ENCODE data around the gene AP2S1.
"Not testable (repeated sequence)": the region's sequence is repeated elsewhere in the genome, so short reads cannot be mapped to it uniquely, and the experiment has no call there.

The AP2S1 gene

DNA sequence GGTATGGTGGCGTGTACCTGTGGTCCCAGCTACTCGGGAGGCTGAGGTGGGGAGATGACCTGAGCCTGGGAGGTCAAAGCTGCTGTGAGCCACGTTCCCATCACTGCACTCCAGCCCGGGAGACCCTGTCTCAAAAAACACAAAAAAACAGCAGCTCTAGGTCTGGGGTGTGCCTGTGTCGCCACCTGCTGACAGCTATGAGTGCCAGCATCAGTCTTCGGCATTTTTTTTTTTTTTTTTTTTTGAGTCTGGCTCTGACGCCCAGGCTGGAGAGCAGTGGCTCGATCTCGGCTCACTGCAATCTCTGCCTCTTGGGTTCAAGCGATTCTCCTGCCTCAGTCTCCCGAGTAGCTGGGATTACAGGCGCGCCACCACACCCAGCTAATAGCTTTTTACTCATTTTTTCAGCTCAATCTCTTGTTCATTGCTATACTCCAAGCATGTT is 10.1 kb downstream of the AP2S1 start:
- no peak for DNase-seq

DNA sequence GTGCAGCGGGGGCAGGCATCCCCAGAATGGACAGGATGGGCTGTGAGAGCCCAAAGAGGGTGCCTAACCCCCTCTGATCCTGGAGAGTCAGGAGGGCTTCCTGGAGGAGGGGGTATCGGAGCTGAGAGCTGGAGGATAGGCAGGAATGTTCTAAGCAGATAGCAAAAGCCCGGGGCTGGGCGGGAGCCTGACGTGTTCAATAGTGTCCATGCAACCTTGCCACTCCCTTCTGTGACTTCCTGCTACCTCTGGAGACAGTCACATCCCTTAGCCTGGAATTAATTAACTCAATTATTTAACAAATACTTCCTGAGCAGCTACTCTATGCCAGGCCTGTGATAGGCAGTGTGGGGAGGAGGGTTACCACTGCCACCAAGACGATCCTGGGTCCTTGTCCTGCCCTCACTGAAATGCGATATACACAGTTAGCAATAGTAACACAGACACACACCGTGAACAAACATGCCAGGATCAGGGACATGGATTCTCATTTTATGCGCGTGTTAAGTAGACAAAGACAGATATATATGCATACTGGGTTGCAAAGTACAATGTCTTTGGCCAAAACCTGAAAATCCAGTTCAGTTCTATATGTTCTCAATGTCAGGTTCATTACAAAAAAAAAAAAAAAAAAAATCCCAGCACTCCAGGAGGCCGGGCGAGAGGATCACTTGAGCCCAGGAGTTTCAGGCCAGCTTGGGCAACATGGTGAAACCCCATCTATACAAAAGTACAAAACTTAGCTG is 10.7 kb downstream of the AP2S1 start:
- DNase-seq, result no peak

- no peak for DNase-seq
These were observed 12.5 kb downstream of the AP2S1 start for GRCh38 chr19:46838160-46838559.

DNA sequence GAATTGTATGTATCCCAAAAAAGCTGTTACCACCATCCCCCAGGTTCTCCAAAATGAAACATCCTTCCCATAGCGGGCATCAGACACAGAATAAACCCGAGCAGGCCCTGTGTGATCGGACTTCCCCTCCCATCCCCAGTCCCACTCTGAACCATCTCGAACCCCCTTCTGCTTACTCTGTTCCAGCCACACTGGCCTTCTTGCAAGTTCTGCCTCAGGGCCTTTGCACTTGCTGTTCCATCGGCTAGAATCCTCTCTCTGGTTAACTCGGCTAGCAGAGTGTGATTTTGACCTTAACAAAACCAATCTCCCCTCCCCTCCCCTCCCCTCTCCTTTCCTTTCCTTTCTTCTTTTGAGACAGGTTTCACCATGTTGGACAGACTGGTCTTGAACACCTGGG is 15.7 kb downstream of the AP2S1 start:
- DNase-seq, result no peak

GRCh38 chr19:46834121-46834520 is 16.5 kb downstream of the AP2S1 start:
- DNase-seq, result no peak

- DNase-seq, result no peak
These were observed 19.8 kb downstream of the AP2S1 start for GRCh38 chr19:46830864-46831263.

GRCh38 chr19:46828484-46828883 is 22.2 kb downstream of the AP2S1 start:
- no peak for DNase-seq

DNA sequence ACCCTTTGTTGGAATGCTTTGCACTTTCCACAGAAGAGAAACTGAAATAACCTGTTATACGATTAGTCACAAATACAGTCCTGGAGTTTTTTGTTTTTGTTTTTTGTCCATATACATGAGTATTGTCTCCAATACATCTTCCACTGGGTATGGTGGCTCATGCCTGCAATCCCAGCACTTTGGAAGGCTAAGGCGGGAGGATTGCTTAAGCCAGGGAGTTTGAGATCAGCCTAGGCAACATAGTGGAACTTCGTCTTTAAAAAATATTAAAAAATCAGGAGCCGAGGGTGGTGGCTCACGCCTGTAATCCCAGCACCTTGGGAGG is 25.0 kb downstream of the AP2S1 start:
- no peak for DNase-seq

DNA sequence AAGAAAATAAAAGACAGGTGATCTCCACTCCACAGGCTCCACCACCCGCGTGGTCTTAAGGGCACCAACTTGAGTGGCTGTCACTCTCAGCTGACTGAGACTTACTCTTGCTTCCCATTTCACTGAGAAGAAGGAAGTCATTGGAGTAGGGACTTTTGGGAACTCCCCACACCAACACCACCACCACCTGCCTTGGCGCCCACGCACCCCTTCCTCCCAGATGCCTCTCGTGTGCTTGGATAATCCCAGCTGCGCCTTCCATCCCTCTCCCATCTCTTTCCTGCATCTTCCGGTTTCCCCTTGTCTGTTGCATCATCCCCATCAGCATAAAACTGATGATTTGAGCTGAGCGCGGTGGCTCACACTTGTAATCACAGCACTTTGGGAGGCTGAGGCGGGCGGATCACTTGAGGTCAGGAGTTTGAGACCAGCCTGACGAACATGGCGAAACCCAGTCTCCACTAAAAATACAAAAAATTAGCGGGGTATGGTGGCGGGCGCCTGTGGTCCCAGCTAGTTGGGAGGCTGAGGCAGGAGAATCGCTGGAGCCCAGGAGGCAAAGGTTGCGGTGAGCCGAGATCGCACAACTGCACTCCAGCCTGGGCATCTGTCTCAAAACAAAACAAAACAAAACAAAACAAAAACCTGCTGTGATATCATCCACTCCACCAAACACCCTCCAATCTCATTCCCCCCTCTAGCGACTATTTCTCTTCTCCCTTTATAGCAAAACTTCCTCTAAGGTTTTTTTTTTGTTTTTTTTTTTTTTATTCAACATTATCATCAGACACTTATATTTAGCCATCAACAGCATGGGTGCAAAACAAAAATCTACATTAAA is 25.5 kb downstream of the AP2S1 start:
- DNase-seq, result no peak

DNA sequence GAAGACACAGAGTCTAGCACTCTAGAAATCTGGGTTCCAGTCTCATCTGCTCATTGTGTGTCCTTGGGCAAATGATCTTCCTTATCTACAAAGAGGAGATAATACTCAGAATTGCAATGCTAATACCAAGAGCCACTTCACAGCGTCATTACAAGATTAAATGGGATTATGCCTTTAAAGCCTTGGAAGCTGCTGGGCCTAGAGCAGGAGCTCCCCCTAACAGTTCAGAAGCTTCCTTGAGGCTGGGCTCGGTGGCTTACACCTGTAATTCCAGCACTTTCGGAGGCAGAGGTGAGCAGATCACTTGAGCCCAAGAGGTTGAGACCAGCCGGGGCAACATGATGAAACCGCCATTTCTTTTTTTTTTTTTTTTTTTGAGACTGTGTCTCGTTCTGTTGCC is 27.6 kb downstream of the AP2S1 start:
- DNase-seq, result no peak

DNA sequence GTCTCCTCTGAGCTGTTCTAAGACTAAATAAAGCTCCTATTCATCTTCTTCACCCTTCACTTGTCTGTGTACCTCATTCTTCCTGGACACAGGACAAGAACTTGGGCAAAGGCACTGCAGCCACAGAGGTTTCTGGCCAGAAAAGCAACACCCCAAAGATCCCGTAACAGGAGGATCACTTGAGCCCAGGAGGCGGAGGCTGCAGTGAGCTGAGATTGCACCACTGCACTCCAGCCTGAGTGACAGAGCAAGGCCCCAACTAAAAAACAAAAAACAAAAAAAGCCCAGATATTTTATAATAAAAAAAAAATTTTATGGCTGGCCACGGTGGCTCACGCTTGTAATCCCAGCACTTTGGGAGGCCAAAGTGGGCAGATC is 28.2 kb downstream of the AP2S1 start:
- not testable (repeated sequence) for DNase-seq

GRCh38 chr19:46821512-46822409 is 28.9 kb downstream of the AP2S1 start:
- no peak for DNase-seq

- no peak for DNase-seq
These were observed 31.8 kb downstream of the AP2S1 start for GRCh38 chr19:46818812-46819211.

DNA sequence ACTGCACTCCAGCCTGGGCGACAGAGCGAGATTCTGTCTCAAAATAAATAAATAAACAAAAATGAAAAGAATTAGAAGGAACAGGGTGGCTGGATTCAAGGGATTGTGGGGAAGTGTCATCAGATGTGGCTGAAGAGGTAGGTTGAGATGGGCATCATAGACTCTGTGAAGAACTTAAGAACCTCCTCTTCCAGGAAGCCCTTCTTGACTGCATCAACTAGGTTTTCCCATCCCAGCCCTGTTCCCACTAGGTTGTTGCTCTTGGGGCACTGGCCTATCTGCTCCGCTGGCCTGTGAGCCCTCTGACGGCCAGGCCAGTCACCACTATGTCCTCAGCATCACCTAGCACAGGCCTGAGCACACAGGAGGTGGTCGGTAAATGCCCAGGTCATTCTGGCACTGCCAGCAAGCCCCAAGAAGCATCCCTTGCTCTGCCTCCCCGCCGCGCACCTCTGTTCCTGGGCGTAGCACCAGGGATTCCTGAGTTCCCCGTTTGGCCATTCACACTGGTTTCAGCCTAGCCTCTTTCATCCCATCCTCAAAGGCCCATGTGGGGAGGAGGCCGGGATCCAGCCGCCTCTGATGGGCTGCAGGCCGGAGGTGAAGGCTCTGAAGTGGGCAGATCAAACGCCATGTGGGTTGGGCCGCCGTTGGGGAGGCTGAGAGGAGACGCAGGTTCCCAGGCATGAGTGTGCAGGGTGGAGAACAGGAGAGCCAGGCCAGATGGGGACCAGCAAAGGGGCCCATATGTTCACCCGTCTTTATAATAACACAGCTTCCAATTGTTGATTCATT is 34.6 kb downstream of the AP2S1 start:
- DNase-seq, result no peak

DNA sequence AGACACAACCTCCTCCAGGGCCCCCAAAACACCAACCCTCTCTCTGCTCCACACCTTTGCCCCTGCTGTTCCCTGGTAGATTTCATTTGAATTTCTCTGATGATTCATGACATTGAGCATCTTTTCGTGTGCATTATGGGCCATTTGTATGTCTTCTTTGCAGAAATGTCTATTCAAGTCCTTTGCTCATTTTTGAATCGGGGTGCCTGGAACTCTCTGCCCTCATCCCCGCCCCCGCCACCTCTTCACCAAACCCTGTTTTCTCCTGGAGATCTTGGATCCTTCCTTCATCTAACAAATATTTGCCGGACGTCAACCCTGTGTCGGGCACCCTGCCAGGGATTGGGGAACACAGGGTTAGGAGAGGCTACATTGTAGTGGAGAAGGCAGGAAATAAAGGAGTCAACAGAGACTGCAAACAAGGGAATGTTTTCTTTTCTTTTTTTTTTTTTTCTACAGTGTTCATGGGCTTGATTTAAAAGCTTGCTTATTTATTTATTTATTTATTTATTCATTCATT is 36.7 kb downstream of the AP2S1 start:
- DNase-seq, result no peak

DNA sequence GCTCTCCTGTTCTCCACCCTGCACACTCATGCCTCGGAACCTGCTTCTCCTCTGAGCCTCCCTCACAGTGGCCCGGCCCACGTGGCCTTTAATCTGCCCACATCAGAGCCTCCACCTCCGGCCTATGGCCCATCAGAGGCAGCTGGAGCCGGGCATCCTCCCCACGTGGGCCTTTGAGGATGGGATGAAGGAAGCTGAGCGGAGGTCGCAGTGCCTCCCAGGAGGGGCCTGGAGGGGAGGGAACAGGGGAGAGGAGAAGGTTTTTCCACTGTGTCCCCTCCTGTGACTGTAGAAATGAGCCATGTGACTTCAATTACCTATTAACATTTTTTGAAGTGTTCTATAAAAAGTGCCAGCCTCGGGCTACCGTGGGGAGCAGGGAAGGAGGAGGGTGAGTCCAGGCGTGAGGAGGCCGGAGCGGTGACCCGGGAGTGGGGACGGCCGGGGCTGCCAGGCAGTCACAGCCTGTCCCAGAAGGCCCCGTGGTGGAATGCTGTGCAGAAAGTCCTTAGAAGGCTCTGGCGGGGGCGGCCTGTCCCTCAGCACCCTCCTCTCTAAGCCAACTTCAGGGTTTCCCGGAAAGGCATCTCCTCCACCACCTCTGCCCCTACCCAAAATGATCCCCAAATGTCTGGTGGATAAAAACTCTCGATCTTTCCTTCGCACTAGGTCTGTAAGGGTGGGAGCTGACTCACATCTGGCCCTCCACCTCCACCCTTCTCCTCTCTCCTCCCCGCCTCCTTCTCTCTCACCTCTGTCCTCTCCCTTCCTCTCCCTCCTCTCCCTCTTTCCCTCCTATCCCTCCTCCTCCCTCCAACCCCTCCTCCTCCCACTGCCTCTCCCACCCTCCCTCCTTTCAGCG is 37.4 kb downstream of the AP2S1 start:
- no peak for DNase-seq

DNA sequence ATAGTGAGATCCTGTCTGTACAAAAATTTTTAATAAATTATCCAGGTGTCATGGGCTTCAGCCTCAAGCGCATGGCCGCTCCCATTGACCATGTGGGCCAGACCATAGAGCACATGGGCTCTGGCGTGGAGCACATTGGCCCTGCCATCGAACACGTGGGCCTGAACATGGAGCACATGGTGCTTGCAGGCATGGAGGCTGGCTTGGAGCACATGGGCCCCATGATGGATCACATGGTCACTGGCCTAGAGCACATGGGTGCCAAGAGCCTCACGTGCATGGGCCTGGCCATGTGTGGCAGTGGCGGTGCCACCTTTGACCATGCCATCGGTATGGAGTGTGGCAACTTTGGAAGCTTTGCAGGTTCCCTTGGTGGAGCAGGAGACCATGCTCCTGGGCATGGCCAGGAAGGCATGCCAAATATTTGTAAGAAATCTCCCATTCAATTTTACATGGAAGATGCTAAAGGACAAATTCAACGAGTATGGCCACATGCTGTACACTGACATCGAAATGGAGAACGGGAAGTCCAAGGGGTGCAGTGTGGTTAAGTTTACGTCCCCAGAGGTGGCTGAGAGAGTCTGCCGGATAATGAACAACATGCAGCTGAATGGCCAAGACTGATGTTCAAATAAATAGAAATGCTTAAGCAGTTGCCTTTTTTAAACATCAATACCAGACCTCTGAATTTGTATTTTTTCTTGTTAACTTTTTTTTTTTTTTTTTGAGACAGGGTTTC is 40.9 kb downstream of the AP2S1 start:
- DNase-seq, result no peak

GRCh38 chr19:46806656-46807055 is 44.0 kb downstream of the AP2S1 start:
- DNase-seq, result no peak

DNA sequence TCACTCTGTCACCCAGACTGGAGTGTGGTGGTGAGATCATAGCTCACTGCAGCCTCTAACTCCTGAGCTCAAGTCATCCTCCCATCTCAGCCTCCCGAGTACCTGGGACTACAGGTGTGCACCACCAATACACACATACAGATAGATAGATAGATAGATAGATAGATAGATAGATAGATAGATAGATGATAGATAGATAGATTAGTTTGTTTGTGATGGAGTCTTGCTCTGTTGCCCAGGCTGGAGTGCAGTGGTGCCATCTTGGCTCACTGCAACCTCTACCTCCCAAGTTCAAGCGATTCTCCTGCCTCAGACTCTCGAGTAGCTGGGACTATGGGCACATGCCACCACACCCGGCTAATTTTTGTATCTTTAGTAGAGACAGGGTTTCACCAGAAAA is 46.2 kb downstream of the AP2S1 start:
- not testable (repeated sequence) for DNase-seq

DNA sequence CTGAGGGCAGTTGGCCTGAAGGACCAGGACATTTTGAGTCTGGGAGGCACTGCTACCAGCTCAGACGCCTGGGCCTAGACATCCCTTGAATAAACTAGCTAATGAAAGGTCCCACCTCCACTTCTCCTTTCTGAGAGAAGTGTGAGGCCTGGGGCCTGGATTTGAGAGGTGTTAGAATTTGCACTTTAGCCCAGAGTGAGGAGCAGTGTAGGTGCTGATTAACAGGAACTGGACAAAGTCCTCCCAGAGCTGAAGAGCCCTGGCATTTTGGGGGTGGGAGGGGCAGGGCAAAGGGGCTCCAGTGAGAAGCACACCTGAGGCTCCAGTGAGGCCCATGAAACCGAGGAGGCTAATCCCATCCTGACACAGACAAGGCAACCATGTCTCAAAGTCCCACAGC is 47.1 kb downstream of the AP2S1 start:
- no peak for DNase-seq

- no peak for DNase-seq
These were observed 48.5 kb downstream of the AP2S1 start for GRCh38 chr19:46802152-46802551.

All from activated gamma-delta T cell (primary cell).